ENCODE results near the gene PRELID1. TPM values are rescaled to one million over a fixed set of nuclear protein-coding genes. Genes with fewer than 3 reads are reported as not detected.

Gene PRELID1
- total RNA-seq, 2 donors from 2014 or later: 310 to 360 TPM

- DNase-seq (ENCODE audit: low spot score) (no peak), ATAC-seq (peak; percentile 3 to 41)
- Mint-ChIP-seq H3K27ac (peak overlapping the region; percentile 61 to 71), H3K36me3 (no peaks in the 10 kb centered on the region), H3K9me3 (no peaks in the 10 kb centered on the region), H3K27me3 (no peaks in the 10 kb centered on the region), H3K4me1 (ENCODE audit: low read depth in 2 of 2) (peaks cover 28 to 30% of the 10 kb centered on the region in 2 donors), H3K4me3 (peak overlapping the region; percentile 96)
These were observed 9.1 kb downstream of the PRELID1 start for GRCh38 chr5:177312649-177313181.

GRCh38 chr5:177313561-177314259 is 10.1 kb downstream of the PRELID1 start:
- Mint-ChIP-seq H3K36me3 (no peaks in the 10 kb centered on the region), H3K27me3 (no peaks in the 10 kb centered on the region), H3K9me3 (no peaks in the 10 kb centered on the region), H3K27ac (no peak overlapping the region), H3K4me3 (no peak overlapping the region), H3K4me1 (ENCODE audit: low read depth in 2 of 2) (peaks cover 36% of the 10 kb centered on the region in 2 donors)
- ATAC-seq (no peak), DNase-seq (ENCODE audit: low spot score) (no peak)

DNA sequence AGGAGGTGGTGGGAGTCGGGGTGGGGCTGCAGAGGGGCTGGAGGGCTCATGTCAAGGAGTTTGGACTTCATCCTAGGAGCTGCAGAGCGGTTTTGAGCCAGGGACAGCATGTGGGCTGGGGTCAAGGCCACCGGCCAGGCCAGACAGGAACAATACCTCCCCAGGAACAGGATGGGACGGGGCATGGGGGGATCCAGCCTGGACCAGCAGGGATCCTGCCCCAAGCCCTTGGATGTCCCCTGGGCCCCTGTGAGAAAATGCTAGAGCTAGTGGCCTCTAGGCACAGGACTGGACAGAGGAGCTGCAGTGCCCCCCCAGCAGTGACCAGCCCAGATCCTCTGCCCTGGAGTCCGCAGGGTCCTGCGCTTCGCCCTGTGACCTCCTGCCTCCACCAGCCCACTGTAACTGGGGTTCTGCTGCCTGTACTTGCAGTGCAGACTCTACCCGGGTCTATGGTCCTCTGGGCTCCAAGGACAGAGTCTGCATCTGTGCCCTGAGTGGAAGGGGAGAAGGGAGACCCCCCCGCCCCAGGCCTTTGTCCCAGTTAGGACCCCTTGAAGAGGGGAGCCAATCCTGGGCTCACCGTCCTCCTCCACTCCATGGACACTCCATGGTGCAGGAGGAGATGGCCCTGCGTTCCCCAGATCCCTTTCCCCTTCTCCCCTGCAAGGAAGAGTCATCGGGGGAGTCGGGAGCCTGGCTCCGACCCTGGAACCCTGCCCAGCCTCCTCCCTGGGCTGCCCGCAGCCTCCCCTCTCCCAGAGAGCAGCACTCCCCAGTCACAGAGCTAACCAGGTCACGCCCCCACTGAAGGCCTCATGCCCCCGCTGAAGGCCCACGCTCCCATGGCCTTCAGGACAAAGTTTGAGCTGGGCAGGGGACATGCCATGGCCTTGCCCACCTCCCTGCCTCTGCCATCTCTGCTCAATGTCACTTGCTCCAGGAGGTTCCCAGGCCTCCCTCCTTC is 11.1 kb downstream of the PRELID1 start:
- no peak for ATAC-seq
- no peak overlapping the region for H3K4me3 Mint-ChIP-seq
- DNase-seq (ENCODE audit: low spot score): no peak
- H3K36me3 Mint-ChIP-seq: no peaks in the 10 kb centered on the region
- H3K27me3 Mint-ChIP-seq: no peaks in the 10 kb centered on the region
- H3K4me1 Mint-ChIP-seq (ENCODE audit: low read depth in 2 of 2): peaks cover 26 to 27% of the 10 kb centered on the region in 2 donors
- H3K9me3 Mint-ChIP-seq: no peaks in the 10 kb centered on the region
- no peak overlapping the region for H3K27ac Mint-ChIP-seq

DNA sequence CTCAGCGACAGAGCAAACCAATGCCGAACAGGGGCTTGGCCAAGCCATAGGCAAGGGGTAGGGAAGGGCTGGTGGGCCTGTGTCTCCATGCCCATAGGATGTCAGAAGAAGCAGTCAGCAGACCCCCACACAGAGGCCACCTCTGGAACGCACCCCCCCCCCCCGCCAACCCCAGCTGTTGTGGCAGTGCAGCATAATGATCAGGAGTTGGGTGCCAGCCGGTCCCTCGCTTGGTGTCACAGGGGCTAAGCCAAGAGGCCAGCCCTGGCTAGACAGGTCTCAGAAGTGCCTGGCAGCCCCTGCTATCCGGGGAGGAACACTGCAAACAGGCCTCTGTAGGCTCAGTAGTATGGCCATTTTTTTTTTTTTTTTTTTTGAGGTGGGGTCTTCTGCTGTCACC is 11.8 kb downstream of the PRELID1 start:
- H3K27me3 Mint-ChIP-seq: no peaks in the 10 kb centered on the region
- no peaks in the 10 kb centered on the region for H3K36me3 Mint-ChIP-seq
- no peak overlapping the region for H3K27ac Mint-ChIP-seq
- peaks cover 21 to 22% of the 10 kb centered on the region in 2 donors for H3K4me1 Mint-ChIP-seq (ENCODE audit: low read depth in 2 of 2)
- no peak overlapping the region for H3K4me3 Mint-ChIP-seq
- H3K9me3 Mint-ChIP-seq: no peaks in the 10 kb centered on the region
- ATAC-seq: no peak
- DNase-seq (ENCODE audit: low spot score): no peak

DNA sequence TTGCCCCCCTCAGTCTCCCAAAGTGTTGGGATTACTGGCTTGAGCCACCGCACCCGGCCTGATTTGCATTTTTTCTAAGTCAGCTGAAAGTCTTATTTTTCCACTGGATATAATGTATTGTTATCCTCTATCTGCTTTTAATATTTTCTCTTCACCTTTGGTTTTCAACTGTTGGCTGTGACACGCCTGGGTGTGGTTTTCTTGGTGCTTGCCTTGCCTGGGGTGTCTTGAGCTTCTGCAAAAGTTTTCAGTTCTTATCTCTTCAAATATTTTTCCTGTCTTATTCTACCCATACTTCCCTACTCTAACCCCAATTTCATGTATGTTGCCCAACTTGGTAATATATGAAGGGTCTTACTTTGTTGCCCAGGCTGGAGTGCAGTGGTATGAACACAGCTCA is 12.4 kb downstream of the PRELID1 start:
- Mint-ChIP-seq H3K36me3 (no peaks in the 10 kb centered on the region), H3K27me3 (no peaks in the 10 kb centered on the region), H3K4me1 (ENCODE audit: low read depth in 2 of 2) (peaks cover 16 to 18% of the 10 kb centered on the region in 2 donors), H3K4me3 (no peak overlapping the region), H3K9me3 (no peaks in the 10 kb centered on the region), H3K27ac (no peak overlapping the region)
- DNase-seq (ENCODE audit: low spot score) (no peak), ATAC-seq (no peak)

GRCh38 chr5:177317959-177318377 is 14.4 kb downstream of the PRELID1 start:
- Mint-ChIP-seq H3K27me3 (no peaks in the 10 kb centered on the region), H3K4me1 (ENCODE audit: low read depth in 2 of 2) (peaks cover 10 to 14% of the 10 kb centered on the region in 2 donors), H3K4me3 (no peak overlapping the region), H3K36me3 (no peaks in the 10 kb centered on the region), H3K27ac (no peak overlapping the region), H3K9me3 (no peaks in the 10 kb centered on the region)
- peak; percentile 67 to 77 for ATAC-seq
- DNase-seq (ENCODE audit: low spot score): peak; percentile 83

DNA sequence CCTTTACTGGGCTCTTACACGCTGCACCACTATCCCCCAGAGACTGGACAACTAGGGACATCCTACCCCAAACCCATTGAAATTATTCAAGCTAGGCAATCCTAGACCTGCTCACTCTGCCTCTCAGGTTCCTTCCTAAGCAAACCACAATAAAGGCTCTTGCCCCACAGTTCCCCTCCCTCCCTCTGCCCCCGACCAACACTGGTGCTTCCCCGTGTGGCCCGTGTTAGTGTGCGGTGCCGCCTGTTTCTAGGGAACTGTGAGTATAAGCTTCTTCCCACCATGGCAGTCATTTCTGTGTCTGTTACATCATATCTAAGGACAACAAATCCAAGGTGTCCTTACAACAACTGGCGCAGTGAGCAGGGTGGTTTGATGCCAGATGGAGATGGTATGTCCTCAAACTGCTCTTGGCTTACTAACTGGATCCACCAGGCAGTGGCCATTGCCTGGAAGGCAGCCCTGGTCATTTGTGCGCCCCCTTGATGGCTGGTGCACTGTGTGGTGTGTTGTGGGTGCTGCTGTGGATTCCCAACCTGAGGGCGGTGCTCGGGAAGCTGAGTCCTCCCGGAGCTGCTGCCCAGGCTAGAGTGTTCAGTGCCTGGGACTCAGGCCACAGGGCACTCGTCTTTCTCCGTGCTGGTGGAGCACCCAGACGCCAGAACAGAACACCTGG is 16.5 kb downstream of the PRELID1 start:
- Mint-ChIP-seq H3K36me3 (no peaks in the 10 kb centered on the region), H3K4me3 (no peak overlapping the region), H3K27me3 (no peaks in the 10 kb centered on the region), H3K4me1 (ENCODE audit: low read depth in 2 of 2) (peaks cover 16 to 22% of the 10 kb centered on the region in 2 donors), H3K9me3 (no peaks in the 10 kb centered on the region), H3K27ac (no peak overlapping the region)
- ATAC-seq (no peak), DNase-seq (ENCODE audit: low spot score) (no peak)

GRCh38 chr5:177320879-177321278 is 17.3 kb downstream of the PRELID1 start:
- no peak for ATAC-seq
- DNase-seq (ENCODE audit: low spot score): no peak
- H3K36me3 Mint-ChIP-seq: no peaks in the 10 kb centered on the region
- H3K4me3 Mint-ChIP-seq: no peak overlapping the region
- no peaks in the 10 kb centered on the region for H3K9me3 Mint-ChIP-seq
- peaks cover 16 to 22% of the 10 kb centered on the region in 2 donors for H3K4me1 Mint-ChIP-seq (ENCODE audit: low read depth in 2 of 2)
- H3K27me3 Mint-ChIP-seq: no peaks in the 10 kb centered on the region
- H3K27ac Mint-ChIP-seq: no peak overlapping the region

- H3K9me3 Mint-ChIP-seq: no peaks in the 10 kb centered on the region
- no peaks in the 10 kb centered on the region for H3K27me3 Mint-ChIP-seq
- H3K27ac Mint-ChIP-seq: peak overlapping the region; percentile 66 to 71
- H3K4me1 Mint-ChIP-seq (ENCODE audit: low read depth in 2 of 2): peaks cover 30 to 40% of the 10 kb centered on the region in 2 donors
- DNase-seq (ENCODE audit: low spot score) (no peak), ATAC-seq (no peak)
- H3K36me3 Mint-ChIP-seq: peaks cover 10% of the 10 kb centered on the region
- H3K4me3 Mint-ChIP-seq: no peak overlapping the region
These were observed 22.3 kb downstream of the PRELID1 start for GRCh38 chr5:177325868-177326381.

DNA sequence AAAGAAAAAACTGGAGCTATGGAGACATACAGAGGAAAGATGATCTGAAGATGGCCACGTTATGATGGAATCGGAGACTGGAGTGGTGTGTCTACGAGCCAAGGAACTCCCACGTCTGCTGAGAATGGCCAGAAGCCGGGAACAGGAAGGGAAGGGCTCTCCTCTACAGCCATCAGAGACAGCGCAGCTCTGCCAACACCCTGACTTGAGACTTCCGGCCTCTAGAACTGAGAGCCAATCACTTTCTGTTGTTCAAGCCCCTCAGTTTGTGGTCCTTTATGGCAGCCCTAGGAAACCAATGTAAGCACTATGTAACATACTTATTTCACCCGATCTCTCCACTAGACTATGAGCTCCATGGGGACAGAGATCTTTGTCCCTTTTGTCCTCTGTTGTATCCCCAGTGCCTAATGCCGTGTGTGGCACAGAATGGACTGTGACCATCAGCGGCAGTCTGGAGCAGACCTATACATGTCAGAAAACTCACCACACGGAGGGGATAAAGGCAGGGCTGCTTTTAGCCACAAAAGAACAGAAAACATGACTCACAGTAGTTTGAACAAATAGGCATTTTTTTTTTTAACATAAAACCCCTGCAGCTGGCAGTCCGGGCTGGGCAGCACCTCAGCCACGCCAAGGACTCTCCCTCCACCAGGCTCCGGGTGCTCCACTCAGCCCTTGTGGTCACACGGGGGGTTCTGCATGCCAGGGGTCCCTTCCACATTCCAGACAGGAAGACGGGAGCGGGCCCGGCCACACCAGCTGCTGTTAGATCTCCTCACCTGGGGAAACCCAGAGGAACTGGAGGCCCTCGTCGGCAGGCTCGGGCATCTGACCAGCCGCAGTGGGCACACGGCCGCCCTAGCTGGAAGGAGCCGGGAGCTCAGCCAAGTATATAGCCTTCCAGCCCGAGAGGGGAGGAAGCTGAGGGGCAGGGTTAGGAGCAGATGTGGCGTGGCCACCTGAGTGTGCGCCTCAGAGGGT is 24.2 kb downstream of the PRELID1 start:
- Mint-ChIP-seq H3K9me3 (no peaks in the 10 kb centered on the region), H3K4me1 (ENCODE audit: low read depth in 2 of 2) (peaks cover 36 to 50% of the 10 kb centered on the region in 2 donors)
- peak; percentile 70 for DNase-seq (ENCODE audit: low spot score)

DNA sequence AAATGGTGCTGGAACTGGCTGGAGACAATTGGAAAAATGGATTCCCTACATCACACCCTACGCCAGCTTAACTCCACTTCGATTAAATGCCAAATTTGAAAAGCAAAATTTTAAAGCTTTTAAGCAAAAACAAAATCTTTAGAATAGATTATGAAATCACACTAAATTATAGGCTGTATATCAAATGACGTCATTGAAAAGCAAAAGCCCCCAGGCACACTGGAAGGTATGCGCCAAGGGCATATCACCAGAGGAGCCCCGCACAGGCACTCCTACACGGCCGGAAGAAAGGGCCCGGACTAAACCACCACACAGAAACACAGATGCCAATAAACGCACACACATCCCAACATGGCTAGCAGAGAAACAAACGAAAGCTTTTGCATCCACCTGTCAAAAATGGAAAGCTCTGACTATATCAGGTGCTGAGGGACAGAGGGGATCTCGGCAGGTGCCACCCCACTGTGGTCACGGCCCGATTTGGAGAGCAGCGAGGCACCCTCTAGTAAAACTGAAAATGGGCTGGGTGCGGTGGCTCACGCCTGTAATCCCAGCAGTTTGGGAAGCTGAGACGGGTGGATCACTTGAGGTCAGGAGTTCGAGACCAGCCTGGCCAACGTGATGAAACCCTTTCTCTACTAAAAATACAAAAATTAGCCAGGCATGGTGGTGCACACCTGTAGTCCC is 25.1 kb downstream of the PRELID1 start:
- no peak for ATAC-seq
- Mint-ChIP-seq H3K4me3 (peak overlapping the region; percentile 71), H3K4me1 (ENCODE audit: low read depth in 2 of 2) (peaks cover 37 to 54% of the 10 kb centered on the region in 2 donors), H3K27me3 (no peaks in the 10 kb centered on the region), H3K27ac (peak overlapping the region in 1 of 2 donors; percentile 66), H3K36me3 (peaks cover 10% of the 10 kb centered on the region), H3K9me3 (no peaks in the 10 kb centered on the region)
- DNase-seq (ENCODE audit: low spot score): no peak

More for the DNA sequence above, 24.2 kb downstream of the PRELID1 start:
- peak; percentile 84 to 87 for ATAC-seq
- H3K4me3 Mint-ChIP-seq: peak overlapping the region; percentile 71
- H3K36me3 Mint-ChIP-seq: peaks cover 10% of the 10 kb centered on the region
- H3K27ac Mint-ChIP-seq: peak overlapping the region; percentile 66 to 71
- no peaks in the 10 kb centered on the region for H3K27me3 Mint-ChIP-seq

GRCh38 chr5:177329883-177330282 is 26.3 kb downstream of the PRELID1 start:
- Mint-ChIP-seq H3K27me3 (no peaks in the 10 kb centered on the region), H3K36me3 (peaks cover 10% of the 10 kb centered on the region), H3K4me1 (ENCODE audit: low read depth in 2 of 2) (peaks cover 35 to 48% of the 10 kb centered on the region in 2 donors), H3K27ac (no peak overlapping the region), H3K4me3 (no peak overlapping the region), H3K9me3 (no peaks in the 10 kb centered on the region)
- no peak for DNase-seq (ENCODE audit: low spot score)
- no peak for ATAC-seq

All from natural killer cell treated with Interleukin-12 subunit alpha and Interleukin-12 subunit beta and Interleukin-15 and Interleukin-18, amount 100 ng/mL, for 72 hours (primary cell).